ENCODE measurements around the gene LBH.

DNA sequence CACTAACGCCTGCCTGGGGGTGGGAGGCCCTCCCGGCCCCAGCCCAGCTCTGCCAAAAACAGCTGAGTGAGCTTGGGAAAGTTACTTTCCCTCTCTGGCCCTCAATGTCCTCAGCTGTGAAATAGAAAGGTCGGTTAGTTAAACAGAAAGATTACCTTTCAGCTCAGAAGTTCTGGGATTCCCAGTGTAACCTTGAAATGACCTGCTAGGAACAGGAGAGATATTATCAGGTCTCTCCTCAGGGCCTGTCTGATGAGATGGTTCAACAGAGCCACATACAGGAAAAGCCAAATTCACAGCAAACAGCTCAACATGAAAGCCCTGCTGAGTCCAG lies 68.8 kb downstream of the LBH start:
- TF ChIP-seq, protein P1, sequence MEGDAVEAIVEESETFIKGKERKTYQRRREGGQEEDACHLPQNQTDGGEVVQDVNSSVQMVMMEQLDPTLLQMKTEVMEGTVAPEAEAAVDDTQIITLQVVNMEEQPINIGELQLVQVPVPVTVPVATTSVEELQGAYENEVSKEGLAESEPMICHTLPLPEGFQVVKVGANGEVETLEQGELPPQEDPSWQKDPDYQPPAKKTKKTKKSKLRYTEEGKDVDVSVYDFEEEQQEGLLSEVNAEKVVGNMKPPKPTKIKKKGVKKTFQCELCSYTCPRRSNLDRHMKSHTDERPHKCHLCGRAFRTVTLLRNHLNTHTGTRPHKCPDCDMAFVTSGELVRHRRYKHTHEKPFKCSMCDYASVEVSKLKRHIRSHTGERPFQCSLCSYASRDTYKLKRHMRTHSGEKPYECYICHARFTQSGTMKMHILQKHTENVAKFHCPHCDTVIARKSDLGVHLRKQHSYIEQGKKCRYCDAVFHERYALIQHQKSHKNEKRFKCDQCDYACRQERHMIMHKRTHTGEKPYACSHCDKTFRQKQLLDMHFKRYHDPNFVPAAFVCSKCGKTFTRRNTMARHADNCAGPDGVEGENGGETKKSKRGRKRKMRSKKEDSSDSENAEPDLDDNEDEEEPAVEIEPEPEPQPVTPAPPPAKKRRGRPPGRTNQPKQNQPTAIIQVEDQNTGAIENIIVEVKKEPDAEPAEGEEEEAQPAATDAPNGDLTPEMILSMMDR (conservative IDR thresholded peaks at IDR 0.05): no peak
- no peak for TF ChIP-seq ZFX (IDR thresholded peaks at IDR 0.05)

Measured in C4-2B (cell line).